Femur (tissue), 1 donor: ENCODE measurements around the gene NDUFB11.

ENCODE experiments used
- DNase-seq: peaks from one replicate; pipeline ENCODE4 v3.0.0-alpha.2; 2017

NDUFB11 gene

DNA sequence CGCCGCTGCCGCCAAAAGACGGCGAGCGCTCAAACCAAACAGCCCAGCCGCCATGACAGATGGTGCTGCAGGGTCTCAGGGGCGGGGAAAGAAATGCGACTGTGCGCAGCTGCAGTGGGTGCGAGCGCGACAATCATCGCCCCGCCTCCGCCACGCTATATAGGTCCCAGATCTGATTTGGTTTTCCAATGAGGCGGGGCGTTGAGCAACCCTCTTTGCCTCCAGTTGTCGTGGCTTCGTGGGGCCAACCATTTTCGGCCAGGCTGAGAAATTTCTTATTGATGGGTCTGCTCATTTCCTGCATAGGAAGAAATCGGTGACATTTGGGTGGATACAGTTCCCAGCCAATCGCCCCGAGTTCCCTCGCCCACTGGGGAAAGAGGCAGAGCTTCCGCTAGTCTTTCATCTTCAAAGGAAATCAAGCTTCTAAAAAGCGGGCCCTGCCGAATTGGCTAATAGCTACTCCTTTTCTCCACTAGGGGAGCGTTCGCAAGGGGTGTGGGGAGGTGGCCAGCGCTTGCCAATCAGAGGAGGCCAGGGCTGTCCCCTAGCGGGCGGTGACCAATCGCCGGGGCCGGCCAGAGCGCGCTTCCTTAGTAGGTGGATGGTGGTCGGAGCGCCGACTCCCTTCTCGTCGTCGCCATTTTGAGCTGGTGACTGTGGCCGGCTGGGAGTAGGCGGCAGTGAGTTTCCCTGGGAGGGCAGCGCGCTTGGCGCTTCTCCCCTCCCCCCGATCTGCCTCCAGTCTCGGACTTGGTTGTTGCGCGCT is at the start of gene NDUFB11, which contains the start of gene RBM10:
NDUFB11 (minus strand) TSS at position 77 of the 769 bp plus-strand sequence; CDS start at position 54, 23 bp downstream.
RBM10 (plus strand) TSS at position 596 of the 769 bp plus-strand sequence. CDS start 2,261 bp downstream, outside the sequence.
- DNase-seq = peak; percentile 96

DNA sequence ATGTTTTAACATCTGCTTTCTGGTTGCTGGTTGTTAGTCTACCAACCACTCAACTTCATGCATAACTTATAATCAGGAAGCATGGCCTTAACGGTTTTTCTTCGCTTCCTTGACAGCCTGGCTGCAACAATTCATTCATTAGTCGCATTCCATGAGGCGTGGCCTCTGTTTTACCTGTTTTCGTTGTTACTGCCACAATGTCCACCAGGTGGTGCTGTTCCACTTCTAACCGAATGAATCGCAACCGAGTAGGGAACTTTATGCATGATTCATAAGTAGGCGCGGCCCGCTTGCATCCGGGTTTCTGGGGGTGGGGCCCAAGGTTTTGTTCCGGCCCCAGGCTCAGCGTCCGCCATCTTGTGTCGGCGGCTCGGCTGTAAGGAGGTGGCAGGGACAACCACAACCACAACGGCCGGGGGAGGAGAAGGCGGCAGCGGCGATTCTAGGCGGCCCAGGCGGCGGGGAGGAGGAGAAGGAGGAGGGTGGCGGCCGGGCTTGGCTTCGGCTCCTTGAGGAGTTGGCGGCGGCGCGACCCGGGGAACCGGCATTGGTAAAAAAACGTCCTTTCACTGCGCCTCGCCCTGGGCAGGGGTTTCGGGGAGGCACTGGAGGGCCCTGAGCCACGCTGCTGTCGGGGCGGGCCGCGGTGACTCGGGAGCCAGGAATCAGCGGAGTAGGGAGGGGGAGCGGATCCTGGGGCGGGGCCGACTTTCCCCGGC is 49.1 kb upstream of the NDUFB11 start, which contains the start of gene UBA1:
UBA1 (plus strand) TSS at position 355 of the 719 bp plus-strand sequence. CDS start 4,974 bp downstream, outside the sequence.
- peak; percentile 98 for DNase-seq

DNA sequence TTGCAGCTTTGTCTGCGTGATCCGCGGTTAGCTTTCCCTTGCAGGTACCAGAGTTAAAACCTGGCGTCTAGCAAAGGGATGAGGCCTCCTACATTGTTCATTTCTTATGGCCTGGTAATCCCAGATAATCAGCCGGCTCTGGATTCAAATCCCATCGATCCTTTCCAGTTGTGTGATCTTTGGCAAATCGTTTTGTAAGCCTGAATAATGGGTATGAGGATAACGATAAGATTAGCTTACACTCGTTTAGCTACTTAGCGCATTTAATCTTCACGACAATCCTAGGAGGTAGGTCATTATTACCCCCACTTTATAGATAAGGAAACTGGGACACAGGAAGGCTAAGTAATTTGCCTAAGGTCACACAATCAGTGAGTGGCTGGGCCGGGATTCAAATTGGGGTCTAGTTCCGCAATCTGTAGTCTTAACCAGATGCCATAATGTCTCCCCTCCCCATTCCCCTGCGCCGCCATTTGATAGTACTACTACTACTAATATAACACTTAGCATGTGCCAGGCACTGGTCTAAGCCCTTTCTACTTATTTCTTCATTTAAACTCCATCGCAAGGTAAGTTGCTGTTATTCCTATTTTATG is 47.4 kb upstream of the NDUFB11 start:
- no peak for DNase-seq

DNA sequence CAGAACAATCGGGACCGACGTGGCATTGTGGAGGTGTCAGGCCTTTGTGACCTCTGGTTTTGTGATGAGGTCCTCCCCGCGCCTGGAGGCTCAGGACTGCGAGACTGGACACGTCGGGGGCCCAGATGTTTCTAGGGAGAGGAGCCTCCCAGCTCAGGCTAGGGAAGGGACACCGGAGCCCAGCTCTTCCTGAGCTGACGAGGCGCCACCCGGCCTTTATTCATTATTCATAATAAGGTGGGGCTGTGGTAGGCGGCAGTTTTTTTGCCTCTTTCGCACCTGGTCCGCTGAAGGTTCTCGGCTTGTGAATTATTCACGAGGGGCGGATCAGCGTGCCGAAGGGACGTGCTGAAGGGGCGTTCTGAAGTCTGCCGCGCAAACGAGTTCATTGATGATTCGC is 46.8 kb upstream of the NDUFB11 start:
- DNase-seq = no peak

DNA sequence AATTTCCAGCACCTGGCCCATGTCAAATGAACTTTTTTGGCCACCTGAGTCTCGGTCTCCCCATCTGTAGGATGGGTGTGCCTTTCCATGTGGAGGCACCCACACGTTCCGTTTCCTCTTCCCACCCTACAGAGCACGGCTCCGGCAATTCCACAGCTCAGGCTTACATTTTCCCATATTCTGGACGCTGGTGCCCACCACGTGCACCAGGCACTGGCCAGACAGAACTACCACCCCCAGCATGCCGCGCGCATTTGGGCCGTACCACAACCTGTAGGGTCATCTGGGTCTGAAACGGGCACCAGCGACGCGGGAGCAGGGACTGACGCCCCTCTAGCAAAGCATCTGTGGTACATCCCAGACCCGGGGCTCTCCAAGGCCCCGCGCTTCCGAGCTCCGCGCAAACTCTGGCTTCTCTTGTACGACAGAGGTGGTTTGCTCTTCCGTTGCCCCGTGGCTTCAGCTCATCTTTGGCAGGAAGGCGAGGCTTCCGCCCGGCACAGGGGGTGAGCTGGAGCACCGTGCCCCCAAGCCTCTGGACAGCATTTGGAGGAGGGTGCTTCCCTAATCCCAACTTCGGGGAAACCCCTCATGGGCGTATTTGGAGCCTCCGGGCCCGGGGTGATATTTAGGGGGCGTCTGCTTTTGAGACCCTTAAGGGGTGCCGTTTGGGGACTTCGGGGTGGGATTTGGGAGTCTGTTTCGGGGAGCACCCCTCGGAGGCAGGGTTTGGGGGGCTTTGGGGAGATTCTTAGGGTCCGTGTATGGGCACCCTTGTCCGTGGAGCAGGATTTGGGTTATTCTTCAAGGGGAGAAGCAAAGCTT is 46.2 kb upstream of the NDUFB11 start:
- DNase-seq = peak; percentile 94

DNA sequence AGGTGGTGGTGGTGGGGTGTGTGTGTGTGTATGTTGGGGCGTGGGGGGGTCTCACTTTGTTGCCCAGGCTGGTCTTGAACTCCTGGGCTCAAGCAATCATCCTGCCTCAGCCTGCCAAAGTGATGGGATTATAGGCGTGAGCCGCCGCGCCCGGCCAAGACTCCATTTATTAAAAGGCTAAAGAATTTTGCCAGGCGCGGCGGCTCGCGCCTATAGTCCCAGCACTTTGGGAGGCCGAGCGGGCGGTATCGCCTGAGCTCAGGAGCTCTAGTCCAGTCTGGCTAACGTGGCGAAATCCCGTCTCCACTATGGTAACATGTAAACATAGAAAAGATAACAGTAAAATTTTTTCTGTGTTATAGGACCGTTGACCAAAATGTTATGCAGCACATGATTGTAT is 45.4 kb upstream of the NDUFB11 start:
- no peak for DNase-seq

DNA sequence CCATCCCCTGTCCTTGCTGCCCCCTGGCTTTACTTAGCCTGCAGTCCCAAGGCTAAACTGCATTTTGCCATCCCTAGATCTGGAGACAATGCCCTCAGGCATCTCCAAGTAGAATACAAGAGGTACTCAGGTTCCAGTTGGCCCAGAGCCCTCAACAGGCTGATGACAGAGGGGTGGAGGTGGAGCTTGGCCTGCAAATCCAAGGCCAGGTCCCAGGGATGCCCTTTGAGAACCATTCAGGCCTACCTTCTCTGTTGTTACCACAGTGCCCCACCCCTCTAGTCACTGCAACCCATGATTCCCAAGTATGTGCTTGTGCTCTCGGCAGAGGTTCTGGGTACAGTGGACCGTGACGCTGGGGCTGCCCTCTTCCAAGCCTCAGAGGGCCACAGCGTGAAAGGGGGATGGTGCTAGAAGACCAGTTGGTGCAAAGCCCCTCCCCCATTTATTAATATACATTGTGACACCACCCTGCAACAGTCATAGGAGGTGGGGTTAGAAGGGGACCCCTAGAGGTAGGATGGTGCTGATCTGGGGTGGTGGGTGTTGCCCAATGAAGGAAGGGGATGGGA is 42.7 kb upstream of the NDUFB11 start:
- DNase-seq = peak; percentile 10

DNA sequence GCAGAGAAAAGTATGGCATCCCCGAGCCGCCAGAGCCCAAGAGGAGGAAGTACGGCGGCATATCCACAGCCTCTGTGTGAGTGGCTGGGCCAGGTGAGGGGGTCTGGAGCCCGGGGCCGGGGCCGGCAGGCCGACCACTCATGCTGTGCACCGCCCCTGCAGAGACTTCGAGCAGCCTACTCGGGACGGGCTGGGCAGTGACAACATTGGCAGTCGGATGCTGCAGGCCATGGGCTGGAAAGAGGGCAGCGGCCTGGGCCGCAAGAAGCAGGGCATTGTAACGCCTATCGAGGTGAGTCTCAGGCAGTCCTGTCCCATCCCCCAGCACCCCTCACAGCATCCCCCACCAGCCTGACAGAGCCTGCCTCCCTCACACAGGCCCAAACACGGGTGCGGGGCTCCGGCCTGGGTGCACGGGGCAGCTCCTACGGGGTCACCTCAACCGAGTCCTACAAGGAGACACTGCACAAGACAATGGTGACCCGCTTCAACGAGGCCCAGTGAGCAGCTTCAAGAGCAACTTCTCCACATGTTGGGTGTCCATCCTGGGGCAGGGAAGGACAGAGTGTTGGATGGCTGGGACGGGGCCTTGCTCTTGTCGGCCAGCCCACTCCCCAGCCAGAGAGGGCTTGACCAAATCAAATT is 41.7 kb upstream of the NDUFB11 start:
- DNase-seq = peak; percentile 15

DNA sequence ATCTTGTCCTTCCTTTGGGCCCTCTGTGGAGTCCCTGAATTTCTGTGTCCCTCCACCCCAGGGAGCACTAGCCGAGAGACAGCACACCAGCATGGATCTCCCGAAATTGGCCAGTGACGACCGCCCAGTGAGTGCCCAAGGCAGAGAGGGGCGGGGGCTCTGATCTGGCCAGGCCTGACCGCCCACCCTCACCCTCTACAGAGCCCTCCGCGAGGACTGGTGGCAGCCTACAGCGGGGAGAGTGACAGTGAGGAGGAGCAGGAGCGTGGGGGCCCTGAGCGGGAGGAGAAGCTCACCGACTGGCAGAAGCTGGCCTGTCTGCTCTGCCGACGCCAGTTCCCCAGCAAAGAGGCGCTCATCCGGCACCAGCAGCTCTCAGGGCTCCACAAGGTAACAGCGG is 40.7 kb upstream of the NDUFB11 start:
- peak; percentile 21 for DNase-seq

DNA sequence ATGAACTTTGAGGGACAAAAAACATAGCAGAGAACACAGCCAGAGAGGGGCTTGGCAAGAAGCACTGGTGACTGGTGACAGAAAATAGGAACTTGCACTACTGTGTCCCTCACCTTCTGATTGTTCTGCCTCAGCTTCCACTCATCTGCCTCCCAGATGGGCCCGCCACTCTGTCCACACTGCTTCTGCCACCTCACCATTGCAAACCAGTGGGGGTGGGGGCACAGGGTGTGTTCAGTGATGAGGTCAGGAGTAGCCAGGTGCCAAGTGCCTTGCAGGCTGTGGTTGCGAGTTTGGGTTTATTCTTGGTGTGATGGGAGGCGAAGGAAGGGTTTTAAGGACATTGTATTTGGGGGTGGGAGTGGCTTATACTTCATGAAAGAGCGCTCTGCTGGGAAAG is 40.0 kb upstream of the NDUFB11 start:
- peak; percentile 13 for DNase-seq

DNA sequence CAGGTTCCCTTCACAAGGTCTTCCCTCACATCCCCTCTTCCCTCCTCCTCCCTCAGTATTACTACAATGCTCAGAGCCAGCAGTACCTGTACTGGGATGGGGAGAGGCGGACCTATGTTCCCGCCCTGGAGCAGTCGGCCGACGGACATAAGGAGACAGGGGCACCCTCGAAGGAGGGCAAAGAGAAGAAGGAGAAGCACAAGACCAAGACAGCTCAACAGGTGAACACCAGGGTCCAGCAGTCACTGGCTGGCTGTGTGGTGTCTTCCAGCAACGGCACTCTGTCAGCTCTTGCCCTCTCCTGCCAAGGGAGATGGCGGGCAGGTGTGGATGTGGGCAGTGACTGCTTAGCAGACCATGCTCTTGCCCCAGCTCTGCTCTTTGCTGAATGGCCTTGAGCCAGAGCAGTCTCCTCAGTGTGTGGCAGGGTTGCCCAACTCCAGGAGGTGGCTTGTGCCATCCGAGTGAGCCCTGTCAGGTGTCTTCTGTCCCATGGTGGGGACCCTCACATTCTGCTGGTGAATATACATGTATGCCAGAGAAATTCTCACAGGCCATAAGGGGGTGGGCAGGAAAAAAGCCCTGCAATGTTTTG is 37.7 kb upstream of the NDUFB11 start:
- DNase-seq = peak; percentile 21

DNA sequence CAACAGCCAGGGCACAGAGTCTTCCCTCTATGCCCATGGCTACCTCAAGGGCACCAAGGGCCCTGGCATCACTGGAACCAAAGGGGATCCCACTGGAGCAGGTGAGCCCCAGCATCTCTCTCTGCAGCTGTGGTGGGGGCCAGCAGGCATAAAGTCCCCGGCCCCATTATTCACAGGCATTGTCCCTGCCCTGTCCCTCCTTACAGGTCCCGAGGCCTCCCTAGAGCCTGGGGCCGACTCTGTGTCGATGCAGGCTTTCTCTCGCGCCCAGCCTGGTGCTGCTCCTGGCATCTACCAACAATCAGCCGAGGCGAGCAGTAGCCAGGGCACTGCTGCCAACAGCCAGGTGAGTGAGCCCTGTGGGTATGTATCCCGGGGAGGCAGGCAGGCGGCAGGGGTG is 36.8 kb upstream of the NDUFB11 start:
- DNase-seq = peak; percentile 13

DNA sequence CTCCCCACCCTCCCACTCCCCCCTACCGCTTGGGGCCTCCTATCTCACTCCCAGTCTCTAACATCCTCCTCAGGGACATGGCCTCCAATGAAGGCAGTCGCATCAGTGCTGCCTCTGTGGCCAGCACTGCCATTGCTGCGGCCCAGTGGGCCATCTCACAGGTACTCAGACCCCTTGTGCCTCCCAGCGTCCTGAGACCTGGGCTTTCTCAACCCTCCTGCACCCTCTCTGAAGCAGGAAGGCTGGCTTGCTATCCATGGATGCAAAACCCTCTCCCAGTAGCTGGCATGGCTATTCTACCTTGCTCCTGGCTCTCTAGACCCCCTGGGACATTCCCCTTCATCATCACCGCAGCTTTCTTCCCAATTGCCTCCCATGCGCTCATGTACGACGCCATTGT is 35.8 kb upstream of the NDUFB11 start:
- DNase-seq = peak; percentile 10

DNA sequence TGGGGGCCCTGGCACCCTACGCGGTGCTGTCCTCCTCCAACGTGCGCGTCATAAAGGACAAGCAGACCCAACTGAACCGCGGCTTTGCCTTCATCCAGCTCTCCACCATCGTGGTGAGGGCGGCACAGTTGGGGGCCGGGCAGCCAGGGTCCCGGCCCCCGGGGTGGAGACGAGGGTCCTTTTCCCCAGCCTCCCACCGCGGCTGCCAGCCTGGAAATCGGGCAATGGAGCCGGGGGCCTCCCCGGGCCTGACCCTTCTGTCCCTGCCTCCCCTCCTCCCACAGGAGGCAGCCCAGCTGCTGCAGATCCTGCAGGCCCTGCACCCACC is 35.4 kb upstream of the NDUFB11 start:
- DNase-seq = no peak

DNA sequence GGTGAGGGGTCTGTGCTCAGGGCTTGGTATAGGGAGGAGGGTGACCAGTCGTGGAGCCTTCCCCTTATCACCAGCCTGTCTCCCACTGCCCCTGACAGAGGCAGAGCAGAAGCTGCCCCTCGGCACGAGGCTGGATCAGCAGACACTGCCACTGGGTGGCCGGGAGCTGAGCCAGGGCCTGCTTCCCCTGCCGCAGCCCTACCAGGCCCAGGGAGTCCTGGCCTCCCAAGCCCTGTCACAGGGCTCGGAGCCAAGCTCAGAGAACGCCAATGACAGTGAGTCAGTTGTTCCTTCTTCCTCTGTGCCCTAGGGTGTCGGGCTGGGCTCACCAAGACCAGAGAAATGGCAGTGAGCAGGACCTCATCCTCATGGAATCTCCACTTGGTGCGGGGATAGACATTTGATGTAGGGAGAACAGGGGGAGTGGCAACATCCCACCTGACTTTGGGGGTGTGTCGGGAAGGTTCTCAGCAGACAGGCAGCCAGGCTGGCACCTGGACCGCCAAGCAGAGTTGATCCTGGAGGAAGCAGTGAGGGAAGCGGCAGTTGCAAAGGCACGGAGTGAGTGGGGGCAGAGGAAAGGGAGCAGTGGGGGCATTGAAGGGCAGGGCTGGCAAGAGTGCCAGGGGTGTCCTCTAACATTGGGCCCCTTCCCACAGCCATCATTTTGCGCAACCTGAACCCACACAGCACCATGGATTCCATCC is 34.9 kb upstream of the NDUFB11 start:
- DNase-seq = peak; percentile 18

DNA sequence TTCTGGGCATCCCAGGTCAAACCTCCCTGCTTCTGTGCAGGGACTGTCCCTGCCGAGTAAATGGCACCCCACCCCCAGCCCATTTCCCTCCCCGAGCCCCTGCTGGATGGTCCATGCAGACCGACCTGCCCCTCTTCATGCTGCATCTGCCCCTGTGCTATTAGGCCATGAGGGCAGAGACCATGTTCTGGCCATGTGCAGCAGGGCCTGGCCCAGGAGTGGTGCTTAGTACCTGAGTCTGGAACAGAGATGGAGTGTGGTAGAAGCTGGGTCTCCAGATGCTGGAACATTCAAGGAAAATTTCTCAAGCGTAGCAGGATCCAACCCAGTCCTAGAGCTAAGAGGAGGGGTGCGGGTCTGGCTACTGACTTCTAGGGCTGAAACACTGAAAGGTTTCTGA is 33.8 kb upstream of the NDUFB11 start:
- DNase-seq = no peak

DNA sequence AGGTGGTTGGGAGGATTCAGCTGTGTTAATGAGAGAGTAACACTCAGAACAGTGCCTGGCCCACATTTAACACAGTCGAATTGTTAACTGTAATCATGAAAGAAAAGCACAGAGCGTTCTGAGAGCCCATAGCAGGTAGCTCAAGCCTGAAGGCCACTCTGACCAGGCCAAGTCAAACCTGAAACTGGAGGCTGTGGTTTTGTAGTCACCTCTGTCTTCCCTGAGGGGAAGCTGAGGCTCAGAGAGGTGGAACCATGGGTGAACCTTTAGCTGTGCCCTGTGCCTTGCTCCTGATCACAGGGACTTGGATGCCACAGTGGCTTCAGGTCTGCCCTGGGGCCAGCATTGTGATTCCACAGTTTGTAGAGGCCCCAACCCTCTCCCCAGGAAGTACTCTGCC is 32.6 kb upstream of the NDUFB11 start:
- DNase-seq = no peak

DNA sequence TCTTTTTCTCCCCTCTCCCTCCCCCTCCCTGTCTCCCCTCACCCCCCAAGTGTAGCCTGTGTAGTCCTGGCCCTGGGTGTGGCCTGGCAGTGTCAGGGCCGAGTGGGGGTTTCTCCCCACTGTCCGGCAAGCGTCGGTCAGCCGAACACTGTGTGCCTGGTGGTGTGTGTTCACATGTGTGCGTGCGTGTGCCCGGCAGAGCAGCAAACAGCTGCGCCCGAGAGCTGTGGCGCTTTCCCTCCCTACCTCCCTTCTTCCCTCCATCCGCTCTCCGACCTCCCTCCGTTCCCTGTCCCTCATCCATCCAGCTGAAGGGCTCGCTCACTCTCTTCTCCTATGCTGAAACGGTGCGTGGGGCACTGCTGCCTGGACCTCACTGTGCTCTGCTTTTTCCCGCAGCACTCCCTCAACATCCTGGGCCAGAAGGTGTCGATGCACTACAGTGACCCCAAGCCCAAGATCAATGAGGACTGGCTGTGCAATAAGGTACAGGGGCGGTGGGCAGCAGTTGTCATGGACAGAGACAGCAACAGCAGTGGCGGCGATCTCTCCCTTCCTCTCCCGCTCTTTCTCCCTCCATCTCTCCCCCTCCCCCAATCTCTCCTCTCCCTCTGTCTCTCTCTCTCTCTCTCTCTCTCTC is 31.7 kb upstream of the NDUFB11 start:
- DNase-seq = no peak

DNA sequence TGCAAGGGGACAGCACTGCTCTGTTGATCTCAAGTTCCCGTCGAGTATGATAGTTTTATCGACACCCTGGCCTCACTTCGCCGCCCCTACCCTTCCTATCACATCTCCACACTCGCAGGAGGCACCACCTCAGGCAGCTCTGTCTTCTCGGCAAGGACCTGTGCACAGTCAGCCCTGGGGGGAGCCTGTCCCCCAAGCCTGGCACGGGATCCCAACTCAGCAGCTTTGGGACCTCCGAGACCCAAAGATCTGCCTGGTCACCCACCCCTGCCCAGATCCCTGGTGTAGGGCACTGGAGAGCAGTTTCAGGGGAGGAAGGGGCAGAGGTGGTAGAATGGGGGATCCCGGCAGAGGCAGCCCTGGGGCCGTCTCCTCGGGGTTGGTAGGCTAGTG is 31.1 kb upstream of the NDUFB11 start:
- no peak for DNase-seq

DNA sequence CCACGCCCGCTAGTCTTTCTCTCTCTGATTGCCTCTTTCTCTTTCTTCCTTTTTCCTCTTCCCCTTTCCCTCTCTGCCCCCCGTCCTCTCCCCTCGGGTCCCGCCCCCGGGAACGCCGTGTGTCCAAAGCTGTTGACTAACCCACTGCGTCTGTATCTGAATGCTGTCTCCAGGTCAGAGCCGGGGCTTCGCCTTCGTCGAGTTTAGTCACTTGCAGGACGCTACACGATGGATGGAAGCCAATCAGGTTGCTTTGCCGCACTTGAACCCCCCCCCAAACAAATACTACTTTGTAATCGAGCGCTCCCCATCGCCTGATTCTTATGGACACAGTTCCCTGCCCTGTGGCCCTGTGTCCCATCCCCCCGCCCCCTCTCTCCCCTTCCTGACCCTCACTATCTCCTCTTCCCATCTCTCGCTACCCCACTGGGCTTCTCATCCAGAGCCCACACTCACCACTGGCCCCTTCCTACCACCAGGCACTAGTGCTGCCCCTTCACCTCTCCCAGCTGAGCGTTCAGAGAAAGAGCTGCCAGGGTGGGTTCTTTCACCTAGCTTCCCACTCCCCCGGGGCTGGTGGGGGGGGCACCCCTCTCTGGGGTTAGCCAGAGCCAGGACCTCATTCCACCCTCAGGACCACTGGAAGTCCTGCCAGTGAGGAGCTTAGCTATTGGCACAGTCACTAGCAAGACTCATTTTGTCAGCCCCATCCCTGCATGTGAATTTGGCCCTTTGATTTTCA is 30.5 kb upstream of the NDUFB11 start:
- no peak for DNase-seq
